GM18867 (cell line): ENCODE results near the gene CNTNAP5.

ENCODE experiments used
- ATAC-seq: cut with Tn5 transposase; IDR thresholded peaks from one replicate; pipeline ENCODE4 v1.9.1; 2021; ENCODE audit warnings: mild to moderate bottlenecking, moderate library complexity; ENCODE audit not compliant: unreplicated experiment

CNTNAP5 gene

DNA sequence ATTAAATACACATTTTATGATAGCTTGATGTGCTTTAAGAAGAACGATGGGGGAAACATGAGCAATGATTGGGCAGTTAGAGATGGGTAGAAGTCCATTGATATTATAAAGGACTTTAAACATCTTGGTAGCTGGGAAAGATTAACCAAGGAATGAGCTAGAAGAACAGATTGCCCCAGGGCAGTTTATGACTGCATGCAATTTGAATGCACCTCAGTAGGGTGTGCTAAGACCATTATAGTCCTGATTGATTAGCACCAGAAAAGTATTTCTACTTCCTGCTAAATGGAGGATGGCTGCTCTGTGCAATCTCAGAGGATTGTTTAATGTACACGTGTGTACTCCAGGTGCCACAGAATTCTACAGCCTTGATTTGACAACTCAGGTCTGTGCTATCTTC, 641.9 kb downstream of the CNTNAP5 start:
- no peak for ATAC-seq

DNA sequence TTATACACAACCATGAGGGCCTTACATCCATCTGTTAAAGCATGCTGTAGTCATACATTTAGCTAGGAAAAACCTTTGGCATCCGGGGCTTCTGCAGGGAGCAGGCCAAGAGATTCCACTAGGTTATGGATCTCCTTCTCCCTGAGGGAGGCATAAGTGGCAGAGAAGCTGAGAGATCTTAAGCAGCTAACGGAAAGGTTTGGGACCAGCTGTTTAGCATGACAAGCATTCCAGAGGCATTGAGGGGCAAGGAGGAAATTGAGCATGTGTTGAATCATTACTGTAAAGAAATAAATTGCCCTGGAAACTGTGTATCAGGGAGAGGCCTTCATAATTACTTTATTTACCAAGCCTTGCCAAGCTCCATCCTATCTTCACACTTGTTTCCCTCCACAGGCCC, 643.1 kb downstream of the CNTNAP5 start:
- no peak for ATAC-seq

DNA sequence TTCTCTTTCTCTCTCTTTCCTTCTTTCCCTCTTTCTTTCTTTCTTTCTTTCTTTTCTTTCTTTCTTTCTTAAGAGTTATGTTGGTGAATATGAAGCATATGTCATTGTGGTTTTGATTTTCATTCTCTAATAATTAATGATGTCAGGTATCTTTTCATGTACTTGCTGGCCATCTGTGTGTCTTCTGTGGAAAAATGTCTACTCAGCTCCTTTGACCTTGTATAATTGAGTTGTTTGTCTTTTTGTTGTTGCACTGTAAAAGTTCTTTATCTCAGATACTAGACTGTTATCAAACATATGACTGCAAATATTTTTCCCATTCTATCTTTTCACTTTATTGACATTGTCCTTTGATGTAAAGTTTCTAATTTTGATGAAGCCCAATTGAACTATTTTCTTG, 645.1 kb downstream of the CNTNAP5 start:
- no peak for ATAC-seq

DNA sequence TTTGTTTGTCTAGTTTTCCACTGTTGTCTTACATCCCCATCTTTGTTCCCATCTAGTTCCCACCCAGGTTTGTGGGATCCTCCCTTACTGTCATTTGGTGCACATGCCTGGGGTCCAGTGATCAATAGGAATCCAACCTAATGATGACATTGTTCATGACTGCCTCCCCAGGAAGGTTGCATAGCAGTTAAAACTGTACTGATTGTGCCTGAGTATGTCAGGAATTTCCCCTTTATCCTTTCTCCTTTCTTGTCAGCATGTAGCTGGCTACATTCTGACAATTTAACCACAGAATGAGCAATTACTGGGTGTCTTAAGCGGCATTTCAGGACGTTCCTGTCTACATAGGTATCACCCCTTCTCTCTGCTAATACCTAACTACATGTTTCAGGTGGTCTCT, 653.0 kb downstream of the CNTNAP5 start:
- ATAC-seq, result no peak

DNA sequence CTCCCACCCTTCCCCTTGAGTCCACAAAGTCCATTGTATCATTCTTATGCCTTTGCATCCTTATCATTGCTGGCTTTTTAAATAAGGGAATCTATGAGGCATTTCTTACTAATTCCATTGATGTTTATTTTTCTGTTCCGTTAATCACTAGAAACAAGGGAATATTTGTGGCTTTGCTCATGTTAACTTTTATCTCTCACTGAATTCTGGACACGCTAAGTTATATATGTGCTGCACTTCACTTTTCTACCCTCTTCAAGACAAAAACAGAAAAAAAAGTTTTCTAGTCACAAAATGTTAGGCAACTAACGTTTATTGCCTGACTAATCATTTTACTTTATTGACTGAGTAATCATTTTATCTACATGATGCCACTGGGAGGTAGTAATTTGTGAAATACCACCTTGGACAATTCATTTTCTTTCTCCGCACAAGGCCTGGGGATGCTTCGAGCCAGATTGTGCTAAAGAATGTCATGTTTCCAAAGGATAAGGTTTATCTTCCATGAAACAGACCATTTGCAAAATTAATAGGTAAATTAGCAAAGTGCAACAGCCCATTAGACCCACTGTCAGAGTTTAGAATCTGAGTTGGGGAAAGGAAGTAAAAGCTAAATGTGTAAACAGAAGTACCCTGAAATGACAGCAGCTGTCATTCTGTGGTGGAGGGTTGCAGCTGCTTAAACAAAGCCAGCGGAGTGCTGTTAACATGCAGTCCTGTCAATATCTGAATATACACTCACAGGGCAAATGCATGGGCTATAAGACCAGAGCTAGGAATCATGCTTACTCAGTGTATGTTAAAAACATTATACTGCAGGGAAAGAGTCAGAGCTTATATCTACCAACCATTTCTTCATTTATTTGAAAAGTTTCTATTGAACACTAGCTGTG, 658.7 kb downstream of the CNTNAP5 start:
- no peak for ATAC-seq

DNA sequence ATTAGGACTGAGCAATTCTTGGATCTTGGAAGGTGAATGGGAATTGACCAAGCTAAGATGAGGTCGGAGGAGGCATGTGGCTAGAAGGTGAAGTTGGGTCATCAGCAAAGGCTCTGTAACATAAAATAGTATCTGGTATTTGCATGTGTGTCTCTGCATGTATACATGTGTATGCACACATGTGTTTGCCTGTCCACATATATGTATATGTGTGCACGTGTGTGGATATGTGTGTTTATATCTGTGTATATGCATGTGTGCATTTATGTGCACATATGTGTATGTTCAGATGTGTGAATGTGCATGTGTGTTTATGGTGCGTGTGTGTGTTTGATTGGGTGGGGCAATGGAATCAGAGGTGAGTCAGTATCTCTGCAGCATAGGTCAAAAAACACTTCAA, 664.3 kb downstream of the CNTNAP5 start:
- ATAC-seq, result no peak

DNA sequence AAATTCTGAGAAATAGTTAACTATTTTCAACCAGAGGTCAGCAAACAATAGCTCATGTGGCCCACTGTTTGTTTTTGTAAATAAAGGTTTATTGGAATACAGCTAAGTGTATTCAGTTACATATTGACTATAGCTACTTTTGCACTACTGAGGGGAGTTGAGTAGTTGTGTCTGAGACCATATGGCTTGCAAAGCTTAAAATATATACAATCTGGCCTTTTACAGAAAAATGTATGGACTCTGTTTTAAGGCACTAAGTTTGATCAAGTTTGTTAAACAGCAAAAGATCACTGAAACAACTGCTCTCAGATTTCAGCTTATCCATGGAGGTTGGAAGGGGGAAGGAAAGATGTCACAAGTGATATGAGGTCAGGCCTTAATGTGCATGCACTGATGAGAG, 667.1 kb downstream of the CNTNAP5 start:
- no peak for ATAC-seq

DNA sequence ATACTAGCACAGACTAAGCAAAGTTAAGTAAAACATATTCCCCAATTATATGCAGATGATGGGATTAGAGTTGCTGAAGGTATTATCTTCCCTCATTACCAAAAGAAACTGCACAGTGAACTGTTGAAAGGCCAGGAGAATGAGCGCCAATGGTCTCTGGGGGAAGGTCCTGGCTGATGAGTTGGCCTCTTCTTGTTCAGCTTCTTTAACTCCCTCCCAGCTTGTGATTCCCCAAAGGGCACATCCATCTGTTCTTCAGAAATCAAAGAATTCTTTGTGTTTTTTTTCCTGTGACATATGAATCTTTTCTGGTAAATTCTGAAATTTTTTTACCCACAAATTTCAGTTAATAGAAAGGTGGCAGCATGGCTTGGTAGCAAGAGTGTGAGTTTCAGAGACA, 667.6 kb downstream of the CNTNAP5 start:
- no peak for ATAC-seq

DNA sequence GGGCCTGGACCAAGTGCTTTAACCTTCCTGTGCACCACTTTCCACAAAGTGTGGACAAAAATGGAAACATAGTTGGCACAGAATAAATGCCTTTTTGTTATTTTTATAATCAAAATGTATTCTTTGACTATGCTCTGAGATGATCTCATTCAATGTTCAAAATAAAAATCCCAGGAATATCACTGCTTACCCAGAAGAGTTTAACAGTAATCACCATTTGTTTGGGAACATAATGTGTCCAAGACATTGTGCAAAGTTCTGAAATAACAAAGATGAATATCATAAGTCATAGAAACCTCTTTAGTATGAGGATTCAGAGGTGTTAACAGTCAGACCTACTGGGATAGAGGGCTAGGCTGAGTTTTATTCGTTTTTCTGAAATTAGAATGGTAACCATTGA, 668.1 kb downstream of the CNTNAP5 start:
- no peak for ATAC-seq

DNA sequence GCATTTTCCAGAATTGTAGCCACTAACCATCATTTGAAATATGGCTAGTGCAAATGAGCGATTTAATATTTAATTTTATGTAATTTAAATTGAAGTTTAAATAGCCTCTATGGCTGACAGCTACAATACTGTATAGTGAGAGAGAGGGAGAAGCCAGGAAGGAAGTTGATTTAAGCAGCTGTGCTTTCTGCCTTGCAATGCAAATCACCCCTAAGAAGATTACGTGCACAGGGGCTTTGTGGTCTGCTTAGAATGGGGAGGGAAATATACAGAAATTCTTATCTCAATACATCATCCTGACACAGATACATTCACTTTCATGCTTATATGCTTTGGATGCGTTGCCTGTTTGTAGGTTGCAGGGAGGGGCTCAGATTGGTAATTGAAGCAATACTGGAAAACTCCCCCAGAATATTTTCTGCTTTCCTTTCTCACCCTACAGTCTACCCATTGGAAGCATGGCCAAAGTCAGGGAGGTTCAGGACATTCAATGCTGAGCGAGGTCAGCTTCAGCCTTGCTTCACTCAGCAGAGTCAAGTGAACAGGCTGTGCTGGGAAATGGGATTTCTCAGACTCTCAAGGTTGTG, 674.0 kb downstream of the CNTNAP5 start:
- ATAC-seq, result no peak

DNA sequence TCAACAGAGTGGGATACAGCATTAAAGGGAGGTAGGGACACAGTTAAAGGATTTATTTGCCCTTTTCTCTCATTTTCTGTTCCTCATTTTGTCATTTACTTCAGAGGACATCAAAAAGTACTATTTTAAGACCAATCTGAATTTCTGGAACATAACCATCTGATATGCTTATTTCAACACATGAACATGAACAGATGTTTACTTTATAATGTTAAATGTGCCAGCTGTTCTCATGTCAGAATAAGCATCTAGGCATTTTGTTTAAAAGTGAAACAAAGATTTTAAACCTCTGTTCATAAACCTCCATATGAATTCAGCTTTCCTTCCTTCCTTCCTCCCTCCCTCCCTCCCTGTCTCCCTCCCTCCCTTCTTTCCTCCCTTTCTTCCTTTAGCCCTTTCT, 677.7 kb downstream of the CNTNAP5 start:
- ATAC-seq, result no peak

DNA sequence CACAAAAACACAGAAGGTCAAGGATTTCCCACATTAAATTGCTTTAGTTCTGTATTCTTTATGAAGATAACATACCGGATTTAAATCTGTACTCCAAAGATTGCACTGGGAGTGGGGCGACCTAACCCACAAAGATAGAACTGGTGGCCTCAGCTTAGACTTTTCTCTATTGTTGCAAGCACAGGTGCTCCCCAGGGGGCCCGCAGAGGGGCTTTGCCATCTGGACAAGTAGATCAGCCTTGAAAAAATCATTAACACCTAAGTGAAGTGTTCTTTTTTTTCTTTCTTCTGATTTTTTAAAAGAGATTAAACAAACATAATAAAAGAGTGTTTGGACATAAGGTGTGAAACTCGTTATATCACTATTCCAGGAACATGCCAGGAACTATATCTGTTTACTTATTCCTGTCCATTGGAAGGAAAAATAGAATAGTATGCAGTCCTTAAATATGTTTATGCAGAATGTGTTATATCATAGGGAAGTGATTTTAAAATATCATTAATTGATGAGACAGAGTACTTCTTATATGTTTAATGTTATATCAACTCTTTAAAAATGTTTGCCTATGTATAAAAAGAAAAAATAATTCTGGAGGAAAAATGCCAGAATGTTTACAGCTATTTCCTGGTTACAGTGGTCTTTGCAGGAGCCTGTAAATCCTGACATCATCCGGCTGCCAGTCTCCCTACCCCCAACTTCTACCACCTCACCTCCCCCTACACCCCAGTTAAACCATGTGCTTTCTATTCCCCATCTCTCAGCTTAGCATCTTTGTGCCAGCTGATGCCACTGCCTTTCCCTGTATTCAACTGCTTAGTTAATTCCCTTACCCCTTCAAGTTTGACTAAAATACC, 679.2 kb downstream of the CNTNAP5 start:
- ATAC-seq, result no peak

DNA sequence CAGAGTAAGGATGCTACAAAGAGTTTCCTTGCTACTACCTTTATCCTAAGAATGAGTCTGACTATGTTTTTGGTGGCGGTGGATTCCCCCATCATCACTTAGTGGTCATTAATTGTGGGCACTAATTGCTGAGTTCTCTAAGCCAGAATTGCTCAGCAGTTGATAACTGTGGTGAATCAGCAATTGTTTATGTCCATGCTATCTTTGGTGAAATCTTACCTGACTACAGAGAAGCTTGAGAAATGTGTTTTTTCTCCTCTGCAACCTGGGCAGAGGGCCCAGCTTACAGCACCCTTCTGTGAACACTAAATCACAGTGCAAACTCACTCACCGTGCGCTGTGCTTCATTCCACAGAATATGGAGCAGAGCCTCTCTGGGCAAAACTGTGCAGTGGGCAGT, 683.6 kb downstream of the CNTNAP5 start:
- no peak for ATAC-seq

DNA sequence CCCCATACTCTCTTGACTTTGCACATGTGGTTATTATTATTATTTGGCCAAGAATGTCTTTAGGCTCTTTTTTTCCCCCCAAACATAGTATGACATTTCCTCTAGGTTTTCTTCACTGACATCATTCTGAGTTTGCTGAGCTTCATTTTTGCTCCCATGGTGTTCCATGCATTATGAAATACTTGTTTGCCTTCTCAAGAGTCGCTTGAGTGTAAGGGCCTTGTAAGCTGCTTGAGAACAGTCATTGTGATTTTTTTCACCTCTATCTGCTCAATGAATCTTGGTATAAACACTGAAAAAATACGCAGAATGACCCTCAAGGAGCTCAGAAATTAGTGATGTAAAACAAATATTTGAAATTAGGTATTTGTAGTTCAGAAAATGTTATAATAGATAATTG, 688.9 kb downstream of the CNTNAP5 start:
- no peak for ATAC-seq

DNA sequence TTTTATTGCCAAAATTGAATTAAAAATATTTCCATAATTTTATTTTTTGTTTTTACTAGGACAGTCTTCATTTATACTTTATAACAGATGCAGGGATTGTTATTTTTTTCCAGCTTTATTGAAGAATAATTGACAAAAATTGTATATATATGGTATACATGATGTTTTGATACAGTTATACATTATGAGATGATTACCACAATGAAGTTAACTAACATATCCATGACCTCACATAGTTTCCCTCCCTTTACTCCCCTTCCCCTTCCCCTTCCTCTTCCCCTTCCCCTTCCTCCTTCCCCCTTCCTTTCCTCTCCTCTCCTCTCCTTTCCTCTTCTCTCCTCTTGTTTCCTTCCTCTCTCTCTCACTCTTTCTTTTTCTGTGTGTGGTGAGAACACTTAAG, 700.1 kb downstream of the CNTNAP5 start:
- ATAC-seq, result no peak

DNA sequence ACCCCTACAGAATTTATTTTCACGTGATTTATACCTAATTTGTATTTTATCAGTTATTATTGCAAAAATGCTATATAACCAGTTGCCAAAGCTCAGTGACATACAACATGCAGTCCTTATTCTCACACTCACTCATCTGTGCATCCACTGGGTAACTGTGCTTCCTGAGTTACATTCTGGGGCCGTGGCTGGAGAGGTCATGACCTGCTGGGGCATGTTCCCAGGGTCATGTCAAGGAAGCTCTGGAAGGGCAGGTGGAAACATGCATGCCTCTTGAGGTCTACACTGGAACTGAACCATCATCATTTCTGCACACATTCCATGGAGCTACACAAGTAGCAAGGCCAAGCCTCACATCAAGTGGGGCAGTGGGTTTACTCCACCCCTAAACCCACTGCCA, 715.5 kb downstream of the CNTNAP5 start:
- no peak for ATAC-seq

DNA sequence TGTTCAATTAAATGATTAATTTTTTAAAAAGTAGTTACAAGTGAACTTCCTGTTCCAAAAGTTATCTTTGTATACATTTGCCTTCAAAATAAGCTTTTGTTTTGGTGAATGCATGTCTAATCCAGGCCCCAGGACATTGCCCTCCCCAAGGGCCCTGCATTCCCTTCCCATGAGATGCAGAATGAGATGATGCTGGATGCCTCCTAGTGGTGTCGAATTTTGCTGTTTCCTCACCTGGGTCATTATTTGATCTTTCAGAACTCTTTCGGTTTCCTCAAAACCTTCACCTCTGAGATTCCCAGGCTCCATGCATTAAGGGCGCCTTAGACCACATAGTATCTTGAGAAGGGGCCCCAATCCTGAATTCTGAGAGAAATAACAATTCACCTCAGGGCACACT, 728.8 kb downstream of the CNTNAP5 start:
- ATAC-seq, result no peak

DNA sequence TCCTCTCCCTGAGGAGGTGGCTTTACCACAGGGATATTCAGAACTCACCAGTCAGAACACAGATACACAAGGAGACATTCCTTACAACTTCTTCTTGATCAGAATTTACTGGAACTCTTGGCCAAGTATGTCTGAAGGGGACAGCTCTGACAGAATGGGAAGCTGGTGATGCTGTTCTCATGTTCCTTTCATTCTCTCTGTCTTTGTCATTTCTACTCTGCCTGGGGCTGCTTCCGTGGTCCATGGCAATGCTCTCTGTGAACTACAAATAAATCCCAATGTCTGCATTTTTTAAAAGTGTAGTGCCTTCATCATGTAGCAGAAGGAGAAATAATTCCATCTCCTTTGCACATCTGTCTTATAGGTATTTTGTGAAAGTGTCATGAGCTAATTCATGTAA, 730.3 kb downstream of the CNTNAP5 start:
- ATAC-seq, result no peak

DNA sequence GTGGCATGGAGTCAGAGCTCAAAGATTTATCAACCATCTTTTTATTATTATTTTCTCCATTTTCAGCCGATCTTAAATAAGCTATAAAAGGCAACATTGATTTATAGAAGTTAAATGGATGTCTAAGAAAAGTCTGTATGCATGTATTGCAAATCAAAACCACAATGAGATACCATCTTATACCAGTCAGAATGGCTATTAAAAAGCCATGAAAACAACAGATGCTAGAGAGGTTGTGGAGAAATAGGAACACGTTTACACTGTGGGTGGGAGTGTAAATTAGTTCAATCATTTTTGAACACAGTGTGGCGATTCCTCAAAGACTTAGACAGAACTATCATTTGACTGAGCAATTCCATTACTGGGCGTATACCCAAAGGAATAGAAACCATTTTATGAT, 731.0 kb downstream of the CNTNAP5 start:
- ATAC-seq, result no peak

DNA sequence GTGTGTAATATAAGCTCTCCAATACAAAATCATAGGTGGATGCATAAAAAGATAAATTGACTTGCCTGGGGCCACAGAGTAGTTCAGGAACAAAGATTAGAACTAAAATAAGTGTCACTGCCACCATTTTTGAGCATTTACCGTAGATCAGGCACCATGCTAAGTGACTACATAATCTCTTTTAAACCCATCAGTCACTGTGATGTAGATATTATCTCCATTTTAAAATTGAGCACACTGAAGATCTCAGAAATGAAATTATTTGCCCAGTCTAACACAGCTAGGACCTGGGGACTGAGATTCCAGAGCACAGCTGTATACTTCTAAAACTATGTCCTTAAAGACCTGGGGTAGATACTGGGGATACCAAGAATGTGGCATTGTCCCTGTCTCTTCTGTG, 737.3 kb downstream of the CNTNAP5 start:
- ATAC-seq, result no peak

DNA sequence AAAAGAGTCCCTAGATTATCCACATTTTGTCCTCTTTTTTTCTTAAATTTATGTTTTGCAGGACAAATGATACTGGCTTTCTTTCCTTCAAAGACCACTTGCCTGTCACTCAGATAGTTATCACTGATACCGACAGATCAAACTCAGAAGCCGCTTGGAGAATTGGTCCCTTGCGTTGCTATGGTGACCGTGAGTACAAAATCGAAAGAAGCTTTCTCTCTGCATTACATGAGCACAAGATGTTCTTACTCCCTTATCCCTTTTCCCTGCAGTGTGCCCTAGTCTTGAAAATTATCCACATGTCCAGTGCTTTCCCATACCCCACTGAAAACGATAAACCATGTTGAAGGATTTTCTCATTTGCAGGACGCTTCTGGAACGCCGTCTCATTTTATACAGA, 738.5 kb downstream of the CNTNAP5 start:
- ATAC-seq, result no peak

DNA sequence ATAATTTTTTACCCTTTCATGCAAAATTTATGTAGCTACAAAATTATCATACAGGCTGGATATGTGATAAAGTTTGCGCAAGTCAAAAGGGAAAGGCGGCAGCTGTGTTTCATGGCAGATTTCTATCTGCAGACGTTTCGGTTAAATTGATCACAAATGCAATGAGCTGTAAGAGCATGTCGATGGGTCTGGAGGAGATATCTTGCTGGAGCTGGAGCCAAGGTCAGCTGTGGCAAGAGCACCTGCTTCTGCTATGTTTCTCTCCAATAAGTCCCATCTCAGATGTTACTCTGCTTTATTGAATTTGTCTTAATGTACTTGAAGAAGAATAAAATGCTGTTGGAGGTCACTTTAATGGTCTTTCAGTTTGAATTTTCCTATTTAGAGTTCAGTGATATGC, 749.7 kb downstream of the CNTNAP5 start:
- no peak for ATAC-seq
